ENCODE measurements around the gene MAP2K4.

DNA sequence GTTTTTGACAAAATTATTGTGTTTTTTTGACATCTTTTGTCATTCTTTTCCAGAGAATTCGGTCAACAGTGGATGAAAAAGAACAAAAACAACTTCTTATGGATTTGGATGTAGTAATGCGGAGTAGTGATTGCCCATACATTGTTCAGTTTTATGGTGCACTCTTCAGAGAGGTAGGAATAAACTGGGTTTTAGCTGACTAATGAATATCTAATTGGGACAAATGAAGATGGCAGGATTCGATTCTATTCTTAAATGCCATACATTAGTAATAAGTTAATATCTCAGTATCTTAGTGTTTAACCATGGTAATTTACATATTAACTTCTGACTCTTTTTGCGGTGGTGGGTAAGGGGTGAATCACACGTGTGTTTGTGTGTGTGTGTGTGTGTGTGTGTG, 74.8 kb downstream of the MAP2K4 start:
- TF ChIP-seq CTCF (IDR thresholded peaks at IDR 0.05; ENCODE audit: poor library complexity) (no peak), EZH2phosphoT487 (IDR thresholded peaks at IDR 0.05; ENCODE audit: low read depth, severe bottlenecking, unreplicated experiment) (no peak), EZH2 (IDR thresholded peaks at IDR 0.05; ENCODE audit: borderline replicate concordance) (no peak)
